GM23248 (cell line): ENCODE measurements around the gene LEF1.

Experiments used
- EZH2 ChIP-seq: fragments of 200-600 bp; sonication (generic); IDR thresholded peaks from 2 replicates; pipeline ENCODE4 v1.6.1; 2018; ENCODE audit warnings: antibody characterized with exemption, mild to moderate bottlenecking; ENCODE audit not compliant: insufficient read depth, poor library complexity, severe bottlenecking
- EZH2phosphoT487 ChIP-seq: fragments of 200-600 bp; sonication (generic); IDR thresholded peaks from 2 replicates; pipeline ENCODE4 v1.6.1; 2018; ENCODE audit warnings: antibody characterized with exemption, moderate library complexity, mild to moderate bottlenecking, low read depth; ENCODE audit not compliant: insufficient read depth

DNA sequence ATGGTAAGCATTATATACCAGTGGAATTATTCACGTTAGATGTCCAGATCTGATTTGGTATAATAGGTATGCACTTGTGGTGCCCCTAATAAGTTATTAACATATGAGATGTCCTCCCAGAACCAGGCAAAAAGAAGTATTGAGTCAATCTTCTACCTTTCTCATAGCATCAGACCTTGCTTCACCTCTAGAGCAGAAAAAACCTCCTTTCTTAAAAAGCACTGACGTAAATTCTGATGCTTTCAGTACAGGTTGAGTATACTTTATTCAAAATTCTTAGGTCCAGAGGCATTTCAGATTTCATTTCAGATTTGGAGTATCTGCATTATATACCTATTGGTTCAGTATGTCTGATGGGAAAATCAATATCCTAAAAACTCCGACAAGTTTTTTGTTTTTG, 22.4 kb downstream of the LEF1 start:
- no peak for TF ChIP-seq EZH2
- no peak for TF ChIP-seq EZH2phosphoT487
